GM04503 (cell line): ENCODE measurements around the gene DAZAP1.

Experiments used
- DNase-seq: peaks from one replicate; pipeline ENCODE4 v3.0.0-alpha.2; 2012; ENCODE audit warnings: low read depth

DAZAP1 gene

DNA sequence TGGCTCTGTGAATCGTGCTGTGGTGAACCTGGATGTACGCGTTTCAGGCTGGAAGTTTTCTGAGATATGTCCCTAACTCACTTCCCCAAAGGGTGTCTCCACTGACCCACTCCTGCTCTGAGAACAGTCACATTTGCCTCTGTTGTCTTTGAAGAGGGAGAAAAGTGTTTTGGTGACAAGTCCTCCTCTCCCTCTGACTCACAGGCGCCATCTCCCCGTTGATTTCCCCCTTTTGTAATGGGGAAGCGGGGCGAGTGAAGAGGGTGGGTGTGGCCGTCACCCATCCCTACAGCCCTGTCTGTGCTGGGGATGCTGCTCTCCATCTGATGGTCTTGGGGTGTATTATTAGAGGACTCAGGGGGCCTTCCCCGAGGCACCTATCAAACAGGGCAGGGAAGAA is 52.1 kb downstream of the DAZAP1 start:
- no peak for DNase-seq

- DNase-seq: no peak
These were observed 52.9 kb downstream of the DAZAP1 start for GRCh38 chr19:1460033-1460995.

DNA sequence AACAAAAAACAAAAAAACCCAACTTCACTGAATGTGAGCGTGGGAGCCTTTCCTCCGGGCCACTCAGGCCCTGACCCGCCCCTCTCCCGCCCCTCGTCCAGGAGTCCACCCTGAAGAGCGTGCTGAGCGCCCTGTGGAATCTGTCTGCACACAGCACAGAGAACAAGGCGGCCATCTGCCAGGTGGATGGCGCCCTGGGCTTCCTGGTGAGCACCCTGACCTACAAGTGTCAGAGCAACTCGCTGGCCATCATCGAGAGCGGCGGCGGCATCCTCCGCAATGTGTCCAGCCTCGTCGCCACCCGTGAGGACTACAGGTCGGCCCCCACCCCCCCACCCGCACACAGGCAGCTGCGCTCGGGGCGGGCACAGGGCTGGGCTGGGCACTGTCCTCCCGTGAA is 54.5 kb downstream of the DAZAP1 start:
- no peak for DNase-seq

DNA sequence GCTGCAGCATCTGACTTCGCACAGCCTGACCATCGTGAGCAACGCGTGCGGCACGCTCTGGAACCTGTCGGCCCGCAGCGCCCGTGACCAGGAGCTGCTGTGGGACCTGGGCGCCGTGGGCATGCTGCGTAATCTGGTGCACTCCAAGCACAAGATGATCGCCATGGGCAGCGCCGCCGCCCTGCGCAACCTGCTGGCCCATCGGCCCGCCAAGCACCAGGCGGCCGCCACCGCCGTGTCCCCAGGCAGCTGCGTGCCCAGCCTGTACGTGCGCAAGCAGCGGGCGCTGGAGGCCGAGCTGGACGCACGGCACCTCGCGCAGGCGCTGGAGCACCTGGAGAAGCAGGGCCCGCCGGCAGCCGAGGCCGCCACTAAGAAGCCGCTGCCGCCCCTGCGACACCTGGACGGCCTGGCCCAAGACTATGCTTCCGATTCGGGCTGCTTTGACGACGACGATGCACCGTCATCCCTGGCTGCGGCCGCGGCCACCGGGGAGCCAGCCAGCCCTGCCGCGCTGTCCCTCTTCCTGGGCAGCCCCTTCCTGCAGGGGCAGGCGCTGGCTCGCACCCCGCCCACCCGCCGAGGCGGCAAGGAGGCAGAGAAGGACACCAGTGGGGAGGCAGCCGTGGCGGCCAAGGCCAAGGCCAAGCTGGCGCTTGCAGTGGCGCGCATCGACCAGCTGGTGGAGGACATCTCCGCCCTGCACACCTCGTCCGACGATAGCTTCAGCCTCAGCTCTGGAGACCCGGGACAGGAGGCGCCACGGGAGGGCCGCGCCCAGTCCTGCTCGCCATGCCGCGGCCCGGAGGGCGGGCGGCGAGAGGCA is 58.0 kb downstream of the DAZAP1 start:
- no peak for DNase-seq

DNA sequence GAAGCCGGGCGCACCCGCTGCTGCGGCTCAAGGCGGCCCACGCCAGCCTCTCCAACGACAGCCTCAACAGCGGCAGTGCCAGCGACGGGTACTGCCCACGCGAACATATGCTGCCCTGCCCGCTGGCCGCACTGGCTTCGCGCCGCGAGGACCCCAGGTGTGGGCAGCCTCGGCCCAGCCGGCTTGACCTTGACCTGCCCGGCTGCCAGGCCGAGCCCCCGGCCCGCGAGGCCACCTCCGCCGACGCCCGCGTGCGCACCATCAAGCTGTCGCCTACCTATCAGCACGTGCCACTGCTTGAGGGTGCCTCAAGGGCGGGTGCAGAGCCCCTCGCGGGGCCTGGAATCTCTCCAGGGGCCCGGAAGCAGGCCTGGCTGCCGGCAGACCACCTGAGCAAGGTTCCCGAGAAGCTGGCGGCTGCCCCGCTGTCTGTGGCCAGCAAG is 58.7 kb downstream of the DAZAP1 start:
- DNase-seq: no peak

GRCh38 chr19:1466461-1467214 is 59.3 kb downstream of the DAZAP1 start:
- no peak for DNase-seq

DNA sequence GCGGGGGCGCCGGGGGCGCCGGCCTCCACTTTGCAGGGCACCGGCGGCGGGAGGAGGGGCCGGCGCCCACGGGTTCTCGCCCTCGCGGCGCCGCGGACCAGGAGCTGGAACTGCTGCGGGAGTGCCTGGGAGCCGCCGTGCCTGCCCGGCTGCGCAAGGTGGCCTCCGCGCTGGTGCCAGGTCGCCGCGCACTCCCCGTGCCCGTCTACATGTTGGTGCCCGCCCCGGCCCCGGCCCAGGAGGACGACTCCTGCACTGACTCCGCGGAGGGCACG is 59.8 kb downstream of the DAZAP1 start:
- no peak for DNase-seq

DNA sequence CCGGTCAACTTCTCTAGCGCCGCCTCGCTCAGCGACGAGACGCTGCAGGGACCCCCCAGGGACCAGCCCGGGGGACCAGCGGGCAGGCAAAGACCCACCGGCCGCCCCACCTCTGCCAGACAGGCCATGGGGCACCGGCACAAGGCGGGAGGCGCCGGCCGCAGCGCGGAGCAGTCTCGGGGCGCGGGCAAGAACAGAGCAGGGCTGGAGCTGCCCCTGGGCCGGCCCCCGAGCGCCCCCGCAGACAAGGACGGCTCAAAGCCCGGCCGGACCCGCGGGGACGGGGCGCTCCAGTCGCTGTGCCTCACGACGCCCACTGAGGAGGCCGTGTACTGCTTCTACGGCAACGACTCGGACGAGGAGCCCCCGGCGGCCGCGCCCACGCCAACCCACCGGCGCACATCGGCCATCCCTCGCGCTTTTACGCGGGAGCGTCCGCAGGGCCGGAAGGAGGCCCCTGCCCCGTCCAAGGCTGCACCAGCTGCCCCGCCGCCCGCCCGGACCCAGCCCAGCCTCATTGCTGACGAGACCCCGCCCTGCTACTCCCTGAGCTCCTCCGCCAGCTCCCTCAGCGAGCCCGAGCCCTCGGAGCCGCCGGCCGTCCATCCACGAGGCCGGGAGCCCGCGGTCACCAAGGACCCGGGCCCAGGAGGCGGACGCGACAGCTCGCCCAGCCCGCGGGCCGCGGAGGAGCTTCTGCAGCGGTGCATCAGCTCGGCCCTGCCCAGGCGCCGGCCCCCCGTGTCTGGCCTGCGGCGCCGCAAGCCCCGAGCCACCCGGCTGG is 60.3 kb downstream of the DAZAP1 start:
- no peak for DNase-seq

- DNase-seq: no peak
These were observed 61.0 kb downstream of the DAZAP1 start for GRCh38 chr19:1468274-1468820.

- DNase-seq: no peak
These were observed 61.5 kb downstream of the DAZAP1 start for GRCh38 chr19:1468821-1469254.

GRCh38 chr19:1469255-1470054 is 62.1 kb downstream of the DAZAP1 start:
- DNase-seq: no peak

DNA sequence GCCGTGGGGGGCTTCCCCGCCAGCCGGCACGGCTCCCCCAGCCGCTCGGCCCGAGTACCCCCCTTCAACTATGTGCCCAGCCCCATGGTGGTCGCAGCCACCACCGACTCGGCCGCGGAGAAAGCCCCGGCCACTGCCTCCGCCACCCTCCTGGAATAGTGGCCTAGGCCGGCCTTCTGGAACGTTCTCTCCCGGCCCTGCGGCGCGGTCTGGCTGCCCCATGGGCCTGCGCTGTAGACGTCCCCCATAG is 62.6 kb downstream of the DAZAP1 start:
- no peak for DNase-seq

- no peak for DNase-seq
These were observed 63.1 kb downstream of the DAZAP1 start for GRCh38 chr19:1470305-1471009.

DNA sequence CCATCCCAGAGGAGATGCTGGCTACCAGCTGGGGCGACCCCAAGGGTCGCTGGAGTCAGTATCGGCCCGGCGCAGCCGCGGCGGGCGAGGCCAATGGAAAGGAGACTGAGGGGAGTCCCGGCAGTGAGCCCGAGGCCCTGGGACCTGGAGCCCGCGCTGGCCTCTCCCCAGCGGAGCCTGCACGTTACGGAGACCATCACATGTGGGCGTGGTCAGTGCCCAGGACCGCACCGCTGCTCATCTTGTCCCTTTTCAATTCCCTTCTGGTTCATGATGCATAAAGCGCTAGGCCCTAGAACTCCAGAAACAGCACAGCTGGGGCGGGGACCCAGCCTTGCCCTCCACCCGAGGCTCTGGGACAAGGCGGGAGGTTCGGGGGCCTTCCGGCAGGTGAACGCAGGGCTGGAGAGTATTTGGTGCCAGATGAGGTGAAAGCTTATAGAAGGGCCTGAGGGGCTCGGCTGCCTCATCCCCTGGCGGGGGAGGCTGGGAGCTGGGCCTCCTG is 63.7 kb downstream of the DAZAP1 start:
- no peak for DNase-seq

GRCh38 chr19:1471515-1472160 is 64.3 kb downstream of the DAZAP1 start:
- no peak for DNase-seq

GRCh38 chr19:1472231-1473084 is 65.1 kb downstream of the DAZAP1 start:
- DNase-seq: no peak

- no peak for DNase-seq
These were observed 65.9 kb downstream of the DAZAP1 start for GRCh38 chr19:1473085-1473851.
